ENCODE data around the gene CTRB1. TPM values are rescaled to one million over a fixed set of nuclear protein-coding genes. Genes with fewer than 3 reads are reported as not detected.
"Not testable (repeated sequence)": the region's sequence is repeated elsewhere in the genome, so short reads cannot be mapped to it uniquely, and the experiment has no call there.

CTRB1 gene
- polyA plus RNA-seq, 1 experiment: not detected

DNA sequence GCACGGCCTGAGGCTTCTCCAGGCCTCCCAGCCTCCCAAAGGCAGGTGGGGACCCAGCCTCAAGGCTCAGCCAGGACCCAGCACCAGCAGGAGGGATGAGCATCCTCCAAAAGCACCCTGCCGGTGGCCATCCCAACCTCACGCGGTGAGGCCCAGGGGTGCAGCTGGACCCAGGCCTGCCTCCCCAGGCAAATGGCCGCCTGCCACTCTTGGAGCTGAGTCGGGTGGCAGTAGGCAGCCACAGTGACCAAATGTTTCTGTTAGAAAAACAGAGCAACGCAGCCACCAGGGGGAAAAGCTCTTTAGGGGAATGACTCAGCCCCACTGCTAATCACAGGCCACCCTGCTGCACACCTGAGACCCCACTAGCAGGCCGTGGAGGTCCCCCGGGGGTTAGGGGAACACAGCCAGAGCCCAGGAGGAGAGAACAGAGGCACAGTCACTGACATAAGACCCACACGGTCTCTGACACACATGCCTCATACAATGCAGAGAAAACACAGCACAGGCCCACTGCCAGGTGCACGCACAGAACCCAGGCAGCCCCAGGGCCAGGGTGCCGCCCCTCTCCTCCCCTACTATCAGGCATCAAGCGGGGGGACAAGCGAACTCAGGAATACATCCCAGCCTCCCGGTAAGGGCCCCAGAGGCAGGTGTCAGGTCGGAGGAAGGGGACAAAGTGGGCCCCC is 20.2 kb downstream of the CTRB1 start:
- Histone ChIP-seq H3K27me3 (ENCODE audit: control insufficient read depth, insufficient read depth, low read length) (no peaks in the 10 kb centered on the region), H3K36me3 (ENCODE audit: control insufficient read depth, insufficient read depth, low read length) (peaks cover 70% of the 10 kb centered on the region), H3K4me3 (ENCODE audit: low read depth, low read length) (no peak overlapping the region)
- TF ChIP-seq, protein P1, sequence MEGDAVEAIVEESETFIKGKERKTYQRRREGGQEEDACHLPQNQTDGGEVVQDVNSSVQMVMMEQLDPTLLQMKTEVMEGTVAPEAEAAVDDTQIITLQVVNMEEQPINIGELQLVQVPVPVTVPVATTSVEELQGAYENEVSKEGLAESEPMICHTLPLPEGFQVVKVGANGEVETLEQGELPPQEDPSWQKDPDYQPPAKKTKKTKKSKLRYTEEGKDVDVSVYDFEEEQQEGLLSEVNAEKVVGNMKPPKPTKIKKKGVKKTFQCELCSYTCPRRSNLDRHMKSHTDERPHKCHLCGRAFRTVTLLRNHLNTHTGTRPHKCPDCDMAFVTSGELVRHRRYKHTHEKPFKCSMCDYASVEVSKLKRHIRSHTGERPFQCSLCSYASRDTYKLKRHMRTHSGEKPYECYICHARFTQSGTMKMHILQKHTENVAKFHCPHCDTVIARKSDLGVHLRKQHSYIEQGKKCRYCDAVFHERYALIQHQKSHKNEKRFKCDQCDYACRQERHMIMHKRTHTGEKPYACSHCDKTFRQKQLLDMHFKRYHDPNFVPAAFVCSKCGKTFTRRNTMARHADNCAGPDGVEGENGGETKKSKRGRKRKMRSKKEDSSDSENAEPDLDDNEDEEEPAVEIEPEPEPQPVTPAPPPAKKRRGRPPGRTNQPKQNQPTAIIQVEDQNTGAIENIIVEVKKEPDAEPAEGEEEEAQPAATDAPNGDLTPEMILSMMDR (IDR thresholded peaks at IDR 0.05; ENCODE audit: insufficient read depth, low read depth, low read length): peak; percentile 40; the same call in 1 of the 2 replicates
- ChIA-PET POLR2A (interaction anchor here (0.6 kb wide), 1 partner anchor 87 kb away, joined by 3 read pairs; no protein-coding TSS in a partner anchor), CTCF (interaction anchor here (1.1 to 1.2 kb wide), 2 partner anchors 9 to 40 kb away, joined by 4 read pairs; no protein-coding TSS in a partner anchor)
- DNase-seq (ENCODE audit: low read depth): no peak

DNA sequence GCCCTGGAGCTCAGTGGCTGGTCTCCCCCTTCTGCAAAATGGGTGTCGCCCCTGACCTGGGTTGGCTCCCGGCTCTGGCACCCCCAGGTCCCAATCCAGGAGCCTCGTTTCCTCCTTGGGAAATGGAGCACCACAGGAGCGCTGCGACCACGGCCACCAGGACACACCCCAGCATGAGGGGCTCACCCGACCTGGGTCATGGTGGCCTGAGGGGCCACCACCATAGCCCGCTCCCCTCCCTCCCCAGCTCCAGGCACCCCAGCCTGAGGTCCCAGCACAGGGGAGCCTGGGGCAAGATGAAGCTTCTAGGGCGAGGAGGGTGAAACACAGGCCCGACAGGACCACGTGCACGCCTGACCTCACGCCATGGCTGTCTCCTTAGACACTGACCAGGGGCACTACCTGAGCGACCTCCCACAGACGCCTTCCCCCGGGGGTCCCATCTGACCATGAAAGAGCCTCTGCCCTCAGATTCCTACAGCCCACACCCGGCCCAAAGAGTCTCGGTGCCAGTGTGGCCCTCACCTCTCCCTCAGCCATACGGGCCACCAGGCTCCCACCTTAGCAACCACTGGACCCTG is 20.8 kb downstream of the CTRB1 start:
- ChIA-PET CTCF (interaction anchor here (1.1 to 1.2 kb wide), 2 partner anchors 8 to 41 kb away, joined by 4 read pairs; no protein-coding TSS in a partner anchor), POLR2A (no interaction called here)
- no peaks in the 10 kb centered on the region for H3K27me3 ChIP-seq (ENCODE audit: control insufficient read depth, insufficient read depth, low read length)
- DNase-seq (ENCODE audit: low read depth): no peak
- H3K4me3 ChIP-seq (ENCODE audit: low read depth, low read length): no peak overlapping the region
- TF ChIP-seq, protein P1 (IDR thresholded peaks at IDR 0.05; ENCODE audit: insufficient read depth, low read depth, low read length): no peak
- H3K36me3 ChIP-seq (ENCODE audit: control insufficient read depth, insufficient read depth, low read length): peaks cover 66% of the 10 kb centered on the region

GRCh38 chr16:75240633-75241032 is 21.8 kb downstream of the CTRB1 start:
- H3K27me3 ChIP-seq (ENCODE audit: control insufficient read depth, insufficient read depth, low read length); H3K4me3 ChIP-seq (ENCODE audit: low read depth, low read length); POLR2A ChIA-PET; CTCF ChIA-PET; DNase-seq (ENCODE audit: low read depth): not testable (repeated sequence)
- peaks cover 57% of the 10 kb centered on the region for H3K36me3 ChIP-seq (ENCODE audit: control insufficient read depth, insufficient read depth, low read length)

DNA sequence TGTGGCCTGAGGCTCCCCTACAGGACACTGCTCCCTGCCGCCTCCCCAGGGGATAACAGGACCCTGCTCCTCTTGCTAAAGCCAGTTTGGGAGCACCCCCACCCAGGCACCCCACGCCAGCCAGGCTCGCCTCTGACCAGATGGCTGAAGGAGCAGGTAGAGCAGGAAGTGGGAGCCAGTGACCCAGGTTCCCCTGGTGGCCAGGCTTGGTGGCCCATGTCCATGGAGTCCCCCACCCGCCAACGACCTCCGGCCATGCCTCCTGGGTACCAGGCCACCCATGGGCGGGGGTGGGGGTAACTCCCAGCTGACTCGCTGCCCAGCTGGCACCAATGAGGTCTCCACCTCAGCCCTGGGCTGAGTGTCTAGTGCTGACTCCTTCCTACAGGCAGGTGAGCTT is 22.6 kb downstream of the CTRB1 start:
- ChIA-PET CTCF (no interaction called here), POLR2A (no interaction called here)
- TF ChIP-seq, protein P1 (IDR thresholded peaks at IDR 0.05; ENCODE audit: insufficient read depth, low read depth, low read length): no peak
- Histone ChIP-seq H3K27me3 (ENCODE audit: control insufficient read depth, insufficient read depth, low read length) (no peaks in the 10 kb centered on the region), H3K4me3 (ENCODE audit: low read depth, low read length) (no peak overlapping the region), H3K36me3 (ENCODE audit: control insufficient read depth, insufficient read depth, low read length) (peaks cover 50% of the 10 kb centered on the region)
- no peak for DNase-seq (ENCODE audit: low read depth)

DNA sequence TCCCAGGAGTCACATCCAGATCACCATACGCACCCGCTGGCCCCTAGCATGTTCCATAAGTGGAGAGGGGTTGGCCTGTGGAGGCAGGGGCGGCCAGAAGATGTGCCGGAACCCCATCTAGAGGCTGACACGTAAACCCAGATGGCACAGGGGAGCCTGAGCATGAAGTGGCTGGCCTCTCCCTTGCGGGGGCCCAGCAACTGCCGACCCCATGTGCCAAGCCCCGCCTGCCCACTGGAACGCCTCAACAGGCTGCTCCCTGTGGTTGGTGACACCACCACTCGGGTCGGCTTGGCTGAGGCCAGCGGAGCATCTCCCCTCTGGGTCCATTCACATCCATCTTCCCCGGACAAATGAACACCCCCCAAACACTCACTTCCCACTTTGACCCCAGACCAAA is 23.2 kb downstream of the CTRB1 start:
- H3K36me3 ChIP-seq (ENCODE audit: control insufficient read depth, insufficient read depth, low read length): peaks cover 45% of the 10 kb centered on the region
- H3K4me3 ChIP-seq (ENCODE audit: low read depth, low read length): no peak overlapping the region
- no peaks in the 10 kb centered on the region for H3K27me3 ChIP-seq (ENCODE audit: control insufficient read depth, insufficient read depth, low read length)
- CTCF ChIA-PET: interaction anchor here (1.1 kb wide), 1 partner anchor 138 kb away, joined by 3 read pairs; no protein-coding TSS in a partner anchor
- DNase-seq (ENCODE audit: low read depth): no peak
- POLR2A ChIA-PET: no interaction called here
- TF ChIP-seq, protein P1 (IDR thresholded peaks at IDR 0.05; ENCODE audit: insufficient read depth, low read depth, low read length): no peak

DNA sequence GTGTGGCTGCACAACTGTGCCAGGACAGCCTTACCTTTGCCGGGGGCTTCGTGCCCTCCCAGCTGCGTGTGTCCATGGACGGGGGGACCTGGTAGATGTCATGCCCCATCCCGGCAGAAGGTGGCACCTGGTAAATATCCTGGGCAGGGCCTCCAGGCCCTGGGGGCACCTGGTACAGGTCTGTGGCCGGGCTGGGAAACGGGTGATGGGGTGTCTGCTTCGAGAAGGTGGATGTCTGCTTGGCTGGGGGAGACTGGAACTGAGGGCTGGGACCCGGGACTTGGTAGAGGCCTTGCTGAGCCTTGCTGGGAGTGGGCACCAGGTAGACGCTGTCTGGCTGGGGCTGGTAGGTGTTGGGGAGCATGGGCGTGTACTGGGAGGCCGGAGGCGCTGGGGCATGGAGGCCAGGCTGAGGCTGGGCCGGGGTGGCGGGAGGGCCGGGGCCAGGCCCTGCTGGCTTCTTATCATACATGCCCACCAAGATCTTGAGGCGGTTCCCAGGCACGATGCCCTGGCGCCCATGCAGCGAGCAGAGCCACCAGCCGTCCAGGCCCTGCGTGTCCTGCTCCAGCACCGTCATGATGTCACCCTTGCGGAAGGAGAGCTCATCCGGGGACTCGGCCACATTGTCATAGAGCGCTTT is 23.8 kb downstream of the CTRB1 start:
- POLR2A ChIA-PET; H3K27me3 ChIP-seq (ENCODE audit: control insufficient read depth, insufficient read depth, low read length); DNase-seq (ENCODE audit: low read depth); H3K4me3 ChIP-seq (ENCODE audit: low read depth, low read length): not testable (repeated sequence)
- H3K36me3 ChIP-seq (ENCODE audit: control insufficient read depth, insufficient read depth, low read length): peaks cover 41% of the 10 kb centered on the region
- CTCF ChIA-PET: interaction anchor here (0.8 to 1.1 kb wide), 3 partner anchors 9 to 143 kb away, joined by 3 to 5 read pairs (median 3); no protein-coding TSS in a partner anchor
